H9 (cell line): Measurements from ENCODE around the gene MAN1A2. TPM values are rescaled to one million over a fixed set of nuclear protein-coding genes. Genes with fewer than 3 reads are reported as not detected.

ENCODE experiments used
- DNase-seq: peaks from one replicate; pipeline ENCODE4 v3.0.0-alpha.2; 2017
- H2AFZ ChIP-seq: one replicate; pipeline ENCODE4 v1.6.1; 2013; ENCODE audit warnings: mild to moderate bottlenecking, low read length, control low read depth, moderate library complexity
- H2AK5ac ChIP-seq: 2 replicates; pipeline ENCODE4 v1.6.1; 2013; ENCODE audit warnings: low read length, control low read depth, mixed read lengths; ENCODE audit not compliant: insufficient read length
- H2BK120ac ChIP-seq: one replicate; pipeline ENCODE4 v1.6.1; 2013; ENCODE audit warnings: low read depth, mild to moderate bottlenecking, low read length, control low read depth, inconsistent platforms; ENCODE audit not compliant: poor library complexity, severe bottlenecking
- H2BK12ac ChIP-seq: 2 replicates; pipeline ENCODE4 v1.6.1; 2013; ENCODE audit warnings: low read length, control low read depth, mixed read lengths, low read depth; ENCODE audit not compliant: insufficient read length
- H2BK15ac ChIP-seq: 2 replicates; pipeline ENCODE4 v1.6.1; 2013; ENCODE audit warnings: low read depth, low read length, control low read depth
- H2BK20ac ChIP-seq: one replicate; pipeline ENCODE4 v1.6.1; 2013; ENCODE audit warnings: low read depth, mild to moderate bottlenecking, low read length, control low read depth, inconsistent platforms; ENCODE audit not compliant: poor library complexity, severe bottlenecking
- H2BK5ac ChIP-seq: 2 replicates; pipeline ENCODE4 v1.6.1; 2013; ENCODE audit warnings: low read length, control low read depth, mixed read lengths; ENCODE audit not compliant: insufficient read length
- H3K14ac ChIP-seq: 2 replicates; pipeline ENCODE4 v1.6.1; 2013; ENCODE audit warnings: low read length, control low read depth; ENCODE audit not compliant: insufficient read depth
- H3K18ac ChIP-seq: 2 replicates; pipeline ENCODE4 v1.6.1; 2013; ENCODE audit warnings: low read depth, mild to moderate bottlenecking, mixed read lengths, low read length, control low read depth; ENCODE audit not compliant: insufficient read length
- H3K23ac ChIP-seq: 2 replicates; pipeline ENCODE4 v1.6.1; 2013; ENCODE audit warnings: low read length, control low read depth, mixed read lengths, low read depth; ENCODE audit not compliant: insufficient read length
- H3K23me2 ChIP-seq: 2 replicates; pipeline ENCODE4 v1.6.1; 2013; ENCODE audit warnings: low read depth, mild to moderate bottlenecking, mixed read lengths, low read length, control low read depth; ENCODE audit not compliant: insufficient read length, poor library complexity, severe bottlenecking
- H3K27ac ChIP-seq: 2 replicates; pipeline ENCODE4 v1.5.1; 2013; ENCODE audit warnings: low read length, control low read depth, mixed read lengths, low read depth; ENCODE audit not compliant: insufficient read length
- H3K27me3 ChIP-seq: 2 replicates; pipeline ENCODE4 v1.6.1; 2013; ENCODE audit warnings: low read length, control low read depth, inconsistent platforms; ENCODE audit not compliant: insufficient read depth
- H3K4ac ChIP-seq: 2 replicates; pipeline ENCODE4 v1.6.1; 2013; ENCODE audit warnings: low read depth, mild to moderate bottlenecking, control low read depth, inconsistent platforms, low read length, moderate library complexity
- H3K4me1 ChIP-seq: 2 replicates; pipeline ENCODE4 v1.6.1; 2013; ENCODE audit warnings: low read length, control low read depth, inconsistent platforms; ENCODE audit not compliant: insufficient read depth
- H3K4me2 ChIP-seq: 2 replicates; pipeline ENCODE4 v1.6.1; 2013; ENCODE audit warnings: low read length, control low read depth, mixed read lengths; ENCODE audit not compliant: insufficient read length, insufficient read depth
- H3K56ac ChIP-seq: 2 replicates; pipeline ENCODE4 v1.6.1; 2013; ENCODE audit warnings: low read depth, mild to moderate bottlenecking, mixed read lengths, low read length, control low read depth; ENCODE audit not compliant: insufficient read length
- H3K79me1 ChIP-seq: 2 replicates; pipeline ENCODE4 v1.6.1; 2013; ENCODE audit warnings: low read depth, mild to moderate bottlenecking, moderate library complexity, low read length, control low read depth, inconsistent platforms; ENCODE audit not compliant: insufficient read depth, poor library complexity, severe bottlenecking
- H3K79me2 ChIP-seq: 2 replicates; pipeline ENCODE4 v1.6.1; 2013; ENCODE audit warnings: low read length, control low read depth, inconsistent platforms; ENCODE audit not compliant: insufficient read depth
- H3K9ac ChIP-seq: 2 replicates; pipeline ENCODE4 v1.6.1; 2013; ENCODE audit warnings: low read length, control low read depth, mixed read lengths; ENCODE audit not compliant: insufficient read length; ENCODE audit errors: extremely low read depth
- H3K9me3 ChIP-seq: one replicate; pipeline ENCODE4 v1.6.1; 2013; ENCODE audit warnings: low read depth, low read length, inconsistent platforms; ENCODE audit not compliant: control insufficient read depth
- H3T11ph ChIP-seq: one replicate; pipeline ENCODE4 v1.6.1; 2013; ENCODE audit warnings: mild to moderate bottlenecking, low read length, control low read depth, inconsistent platforms
- H4K20me1 ChIP-seq: one replicate; pipeline ENCODE4 v1.6.1; 2013; ENCODE audit not compliant: control insufficient read depth, insufficient read length, insufficient read depth
- H4K5ac ChIP-seq: 2 replicates; pipeline ENCODE4 v1.6.1; 2013; ENCODE audit warnings: low read depth, mild to moderate bottlenecking, mixed read lengths, low read length, control low read depth; ENCODE audit not compliant: insufficient read length
- H4K8ac ChIP-seq: replicated peaks from 2 replicates; pipeline ENCODE4 v1.6.1; 2013; ENCODE audit warnings: low read length, control low read depth, mixed read lengths, low read depth; ENCODE audit not compliant: insufficient read length
- H4K91ac ChIP-seq: 2 replicates; pipeline ENCODE4 v1.6.1; 2013; ENCODE audit warnings: low read depth, mild to moderate bottlenecking, moderate library complexity, mixed read lengths, low read length, control low read depth; ENCODE audit not compliant: insufficient read length
- H3K27ac Mint-ChIP-seq, 3 experiments: 2 replicates in 2 of 3; 3 replicates in 1 of 3; pipeline ENCODE4 v1.8.0; 2020 to 2021; ENCODE audit warnings: mixed read lengths in 3 of 3, mild to moderate bottlenecking in 1 of 3, moderate library complexity in 1 of 3
- H3K27me3 Mint-ChIP-seq: 2 replicates; pipeline ENCODE4 v1.8.0; 2021; ENCODE audit warnings: low read depth, mild to moderate bottlenecking, moderate library complexity, mixed read lengths
- H3K36me3 Mint-ChIP-seq, 3 experiments: 2 replicates in 2 of 3; 3 replicates in 1 of 3; pipeline ENCODE4 v1.8.0; 2020 to 2021; ENCODE audit warnings: low read depth in 3 of 3, mixed read lengths in 3 of 3; ENCODE audit not compliant: insufficient read depth in 1 of 3
- H3K4me1 Mint-ChIP-seq, 2 experiments: 2 replicates each; pipeline ENCODE4 v1.8.0; 2020; ENCODE audit warnings: mixed read lengths in 2 of 2
- H3K4me3 Mint-ChIP-seq, 2 experiments: 2 replicates in 1 of 2; 3 replicates in 1 of 2; pipeline ENCODE4 v1.8.0; 2020 to 2021; ENCODE audit warnings: mild to moderate bottlenecking in 2 of 2, mixed read lengths in 2 of 2, moderate library complexity in 1 of 2
- H3K9me3 Mint-ChIP-seq, 2 experiments: 2 replicates in 1 of 2; 3 replicates in 1 of 2; pipeline ENCODE4 v1.8.0; 2020; ENCODE audit warnings: mild to moderate bottlenecking in 2 of 2, mixed read lengths in 2 of 2, moderate library complexity in 1 of 2
- CTCF ChIP-seq: fragments of 200-600 bp; sonication (generic); conservative IDR thresholded peaks from 3 replicates; pipeline ENCODE4 v1.8.0; 2021; ENCODE audit warnings: antibody characterized with exemption, mild to moderate bottlenecking
- WGBS: extraction: QIAGEN DNeasy Blood & Tissue Kit; methylation state at CpG from one replicate; pipeline ENCODE4 v1.1.7; 2013; ENCODE audit warnings: missing lambda C conversion rate, low lambda C conversion rate, mixed read lengths; ENCODE audit not compliant: insufficient read length; ENCODE audit errors: extremely low coverage; 5-methylcytosine and 5-hydroxymethylcytosine counted together
- total RNA-seq: library from RNA; stranded (reverse); gene quantifications from 2 replicates; pipeline ENCODE4 v1.2.1, GENCODE V29; 2021

The MAN1A2 gene
- total RNA-seq, 1 experiment from 2014 or later = 24.0 TPM

GRCh38 chr1:117573386-117574023 lies 206.3 kb downstream of the MAN1A2 start:
- Histone ChIP-seq H2AK5ac (no peak overlapping the region), H2BK12ac (no peak overlapping the region), H3K9ac (no peak overlapping the region), H3K27me3 (no peaks in the 10 kb centered on the region), H3K79me2 (no peaks in the 10 kb centered on the region), H3K14ac (no peak overlapping the region; the same call in 1 of the 2 replicates), H3K23me2 (no peaks in the 10 kb centered on the region), H3K79me1 (no peaks in the 10 kb centered on the region), H3K56ac (no peak overlapping the region), H4K20me1 (no peaks in the 10 kb centered on the region), H3K27ac (no peak overlapping the region), H2AFZ (no peak overlapping the region), H3K4ac (no peak overlapping the region), H3K4me1 (no peaks in the 10 kb centered on the region; the same call in 1 of the 2 replicates), H3T11ph (no peak overlapping the region), H3K18ac (no peak overlapping the region), H3K9me3 (no peaks in the 10 kb centered on the region), H4K91ac (no peak overlapping the region), H4K5ac (no peak overlapping the region), H2BK5ac (no peak overlapping the region), H3K4me2 (no peak overlapping the region), H2BK15ac (no peak overlapping the region), H2BK120ac (no peak overlapping the region), H4K8ac (no peak overlapping the region), H3K23ac (no peak overlapping the region), H2BK20ac (no peak overlapping the region)
- Mint-ChIP-seq H3K36me3 (no peaks in the 10 kb centered on the region; a peak in 1 of 7 replicates), H3K27ac (no peak overlapping the region), H3K4me3 (no peak overlapping the region), H3K27me3 (no peaks in the 10 kb centered on the region), H3K4me1 (peaks cover 9 to 13% of the 10 kb centered on the region in 2 experiments), H3K9me3 (no peaks in the 10 kb centered on the region)
- no CpG with 5 or more reads among the region's 10 CpGs for WGBS
- no peak for TF ChIP-seq CTCF
- peak; percentile 23 for DNase-seq
